HepG2 (cell line): ENCODE measurements around the gene FOXRED2. TPM values are rescaled to one million over a fixed set of nuclear protein-coding genes. Genes with fewer than 3 reads are reported as not detected.

Experiments used
- CC2D1A ChIP-seq: sonication (generic); formaldehyde crosslinking; IDR thresholded peaks from 2 replicates; pipeline ENCODE4 v1.8.1; 2023; ENCODE audit warnings: mild to moderate bottlenecking, missing genetic modification reagents
- CENPX ChIP-seq: sonication (generic); formaldehyde crosslinking; IDR thresholded peaks from 2 replicates; pipeline ENCODE4 v1.9.0; 2021; ENCODE audit warnings: mild to moderate bottlenecking, missing genetic modification reagents, moderate library complexity
- ELF3 ChIP-seq: IDR thresholded peaks from 2 replicates; pipeline ENCODE4 v1.6.1; 2016; ENCODE audit warnings: missing genetic modification reagents, missing compliant biosample characterization
- FOXK1 ChIP-seq: sonication (generic); formaldehyde crosslinking; IDR thresholded peaks from 2 replicates; pipeline ENCODE4 v1.4.0; 2020; ENCODE audit warnings: low read depth, missing genetic modification reagents, borderline replicate concordance
- NFAT5 ChIP-seq: sonication (generic); formaldehyde crosslinking; IDR thresholded peaks from 2 replicates; pipeline ENCODE4 v1.4.0; 2020; ENCODE audit warnings: missing genetic modification reagents
- NFIB ChIP-seq: sonication (generic); formaldehyde crosslinking; IDR thresholded peaks from 2 replicates; pipeline ENCODE4 v1.9.0; 2021; ENCODE audit warnings: missing genetic modification reagents, mild to moderate bottlenecking, borderline replicate concordance
- TEAD2 ChIP-seq: sonication (generic); formaldehyde crosslinking; IDR thresholded peaks from 2 replicates; pipeline ENCODE4 v1.9.0; 2021; ENCODE audit warnings: missing genetic modification reagents
- USF2 ChIP-seq, 2 experiments: sonication (generic) in 1 of 2; formaldehyde crosslinking in 1 of 2; IDR thresholded peaks; 2 replicates each; pipeline versions ENCODE4 v1.5.1 to v1.6.1; 2011 to 2020; ENCODE audit warnings: borderline replicate concordance in 1 of 2, low read depth in 1 of 2, low read length in 1 of 2, mild to moderate bottlenecking in 1 of 2, missing genetic modification reagents in 1 of 2, moderate library complexity in 1 of 2
- ZBTB3 ChIP-seq: sonication (generic); formaldehyde crosslinking; IDR thresholded peaks from 2 replicates; pipeline ENCODE4 v1.4.0; 2020; ENCODE audit warnings: low read depth, mild to moderate bottlenecking, moderate library complexity, missing genetic modification reagents, borderline replicate concordance
- ZNF232 ChIP-seq: sonication (generic); formaldehyde crosslinking; IDR thresholded peaks from 2 replicates; pipeline ENCODE4 v1.4.0; 2020; ENCODE audit warnings: missing genetic modification reagents, borderline replicate concordance
- ZNF256 ChIP-seq: sonication (generic); formaldehyde crosslinking; conservative IDR thresholded peaks from 2 replicates; pipeline ENCODE4 v1.4.0; 2020; ENCODE audit warnings: missing genetic modification reagents
- ZNF329 ChIP-seq: sonication (generic); formaldehyde crosslinking; IDR thresholded peaks from 2 replicates; pipeline ENCODE4 v1.9.0; 2021; ENCODE audit warnings: low read depth, mild to moderate bottlenecking, missing genetic modification reagents
- ZNF710 ChIP-seq: sonication (generic); formaldehyde crosslinking; IDR thresholded peaks from 2 replicates; pipeline ENCODE4 v1.5.0; 2020; ENCODE audit warnings: mild to moderate bottlenecking, missing genetic modification reagents, borderline replicate concordance
- polyA plus RNA-seq, 8 experiments: library from polyadenylated mRNA; depleted of rRNA in 3 of 8; stranded (reverse) in 7 of 8; unstranded in 1 of 8; fragments of >200 nt; fragmentation: Illumina TruSeq in 4 of 8; extraction: Trizol in 4 of 8; gene quantifications; 2 replicates each; pipeline versions ENCODE4 v1.2.1 to v1.2.3, GENCODE V29; 2011 to 2016; ENCODE audit warnings: low read depth in 4 of 8, missing spikeins in 1 of 8, mixed read lengths in 1 of 8; ENCODE audit not compliant: insufficient read depth in 1 of 8
- total RNA-seq, 5 experiments: library from RNA; depleted of rRNA; stranded (reverse); fragments of >200 nt; fragmentation: Illumina TruSeq; extraction: Trizol; gene quantifications; 2 replicates each; pipeline ENCODE4 v1.2.3, GENCODE V29; 2016; ENCODE audit warnings: low read depth in 1 of 5

The FOXRED2 gene
- total and polyA plus RNA-seq, 2 of the 13 experiments (the other 11 are each of a cell fraction or from before 2014, with no cell fraction given) = 9.3 to 28.1 TPM

DNA sequence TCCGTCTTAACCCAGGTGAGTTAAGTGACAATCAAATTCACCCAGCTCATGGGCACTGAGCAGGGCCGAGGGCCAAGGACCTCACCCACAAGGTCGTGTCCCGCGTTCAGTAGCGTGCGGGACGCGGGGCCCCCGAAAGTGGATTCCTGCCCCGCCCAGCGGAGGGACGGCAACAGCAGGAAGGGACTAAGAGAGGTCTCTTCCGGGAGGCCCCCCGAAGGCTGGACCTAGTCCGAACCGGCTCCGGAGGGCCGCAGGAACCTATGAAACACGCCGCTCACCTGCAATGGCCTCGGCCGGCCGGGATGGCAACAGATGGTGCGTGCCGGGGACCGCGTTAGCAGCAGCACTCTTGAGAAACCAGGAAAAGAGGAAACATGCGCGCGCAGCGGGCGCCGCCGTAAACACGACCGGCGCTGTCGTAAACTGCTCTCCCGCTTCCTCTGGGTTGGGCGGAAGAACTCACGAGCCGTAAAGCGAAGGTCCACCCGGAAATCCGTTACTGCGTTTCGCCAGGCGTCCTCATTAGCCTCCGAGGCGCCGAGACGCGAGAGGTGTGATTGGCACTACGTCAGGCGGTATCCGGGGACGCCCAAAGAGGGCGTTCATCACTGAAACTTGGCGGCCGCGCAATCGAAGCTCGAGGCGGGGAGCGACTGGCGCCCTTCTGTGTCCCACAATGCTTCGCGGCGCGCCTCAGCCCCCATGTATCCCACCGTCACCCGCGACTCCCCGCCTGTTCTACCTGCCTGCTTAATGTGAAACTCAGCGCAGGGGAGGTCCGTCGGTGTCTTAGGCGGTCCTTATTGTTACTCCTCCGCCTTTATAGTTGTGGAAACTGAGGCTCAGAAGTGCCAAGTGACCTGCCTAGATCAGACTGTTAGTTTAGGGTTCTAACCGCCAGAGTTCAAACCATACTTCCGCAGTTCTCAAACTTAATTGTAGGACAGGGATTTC lies 22.2 kb upstream of the FOXRED2 start, which contains the start of gene EIF3D (continued):
- TF ChIP-seq ZBTB3 (CRISPR knock-in tag) = 0 out of 2 replicates have a peak, but pooled peaks have one; percentile 57
- no peak for TF ChIP-seq CENPX (CRISPR knock-in tag)
- peak; percentile 98 for TF ChIP-seq ELF3 (CRISPR knock-in tag)
- peak; percentile 90 for TF ChIP-seq ZNF232 (CRISPR knock-in tag)
- peak; percentile 99 for TF ChIP-seq FOXK1 (CRISPR knock-in tag)
- 0 out of 2 replicates have a peak, but pooled peaks have one; percentile 76 for TF ChIP-seq ZNF256
- TF ChIP-seq CC2D1A (CRISPR knock-in tag) = 0 out of 2 replicates have a peak, but pooled peaks have one; percentile 87
- TF ChIP-seq NFIB (CRISPR knock-in tag) = no peak
- peak; percentile 52; the same call in 1 of the 2 replicates for TF ChIP-seq NFAT5 (CRISPR knock-in tag)
- 0 out of 2 replicates have a peak, but pooled peaks have one; percentile 35 for TF ChIP-seq TEAD2 (CRISPR knock-in tag)
- 0 out of 2 replicates have a peak, but pooled peaks have one; percentile 4 for TF ChIP-seq USF2 (IDR thresholded peaks at IDR 0.05; ENCODE audit: low read depth, low read length)
- TF ChIP-seq USF2 (CRISPR knock-in tag; IDR thresholded peaks at IDR 0.05; ENCODE audit: borderline replicate concordance) = no peak
- peak; percentile 46; the same call in 1 of the 2 replicates for TF ChIP-seq ZNF329 (CRISPR knock-in tag)
- peak; percentile 71 for TF ChIP-seq ZNF710 (CRISPR knock-in tag)
